CD4-positive, alpha-beta T cell (primary cell): ENCODE measurements around the gene ATAD2B. TPM values are rescaled to one million over a fixed set of nuclear protein-coding genes. Genes with fewer than 3 reads are reported as not detected.

Experiments used
- ATAC-seq: fragments of 200-7000 bp; cut with Tn5 transposase; one replicate; pipeline ENCODE4 v1.10.0; 2022; ENCODE audit warnings: mild to moderate bottlenecking; ENCODE audit not compliant: poor library complexity
- CTCF ChIA-PET: fragments of 350-600 bp; sonication (Branson Sonifier 250); formaldehyde crosslinking; loops from one replicate; lab custom pipeline; 2021; ENCODE audit warnings: antibody characterized with exemption, inconsistent platforms; lab: Charles Lee
- POLR2A ChIA-PET: fragments of 350-600 bp; sonication (Branson Sonifier 250); formaldehyde crosslinking; loops from one replicate; lab custom pipeline; 2021; ENCODE audit warnings: antibody characterized with exemption, inconsistent platforms; lab: Charles Lee
- DNase-seq, 14 experiments: peaks; one replicate each; pipeline ENCODE4 v3.0.0-alpha.2; 2013 to 2020; ENCODE audit warnings: mixed read lengths in 2 of 14
- H3K27ac ChIP-seq, 2 donors: one replicate each; pipeline versions ENCODE4 v1.5.1 to v1.7.0; 2013; ENCODE audit warnings: low read length in 2 of 2, low read depth in 1 of 2, mild to moderate bottlenecking in 1 of 2
- H3K27me3 ChIP-seq, 2 experiments: 1 replicate in 1 of 2; 2 replicates in 1 of 2; pipeline versions ENCODE4 v1.6.1 to v1.7.0; 2013; ENCODE audit warnings: low read length in 2 of 2, control low read depth in 1 of 2, mild to moderate bottlenecking in 1 of 2, moderate library complexity in 1 of 2; ENCODE audit not compliant: insufficient read depth in 2 of 2, control insufficient read depth in 1 of 2
- H3K36me3 ChIP-seq: one replicate; pipeline ENCODE4 v1.6.1; 2013; ENCODE audit warnings: low read length, control low read depth; ENCODE audit not compliant: insufficient read depth
- H3K4me1 ChIP-seq: one replicate; pipeline ENCODE4 v1.6.1; 2013; ENCODE audit warnings: low read length, control low read depth; ENCODE audit not compliant: insufficient read depth
- H3K4me3 ChIP-seq: one replicate; pipeline ENCODE4 v1.5.1; 2013; ENCODE audit warnings: mild to moderate bottlenecking, low read length, moderate library complexity
- H3K9me3 ChIP-seq, 2 experiments: 1 replicate in 1 of 2; 2 replicates in 1 of 2; pipeline versions ENCODE4 v1.6.1 to v1.7.0; 2013; ENCODE audit warnings: low read length in 2 of 2, mild to moderate bottlenecking in 2 of 2, control low read depth in 1 of 2, moderate library complexity in 1 of 2; ENCODE audit not compliant: control insufficient read depth in 1 of 2, insufficient read depth in 1 of 2
- H3K27ac Mint-ChIP-seq: one replicate; pipeline ENCODE4 v1.8.0; 2020; ENCODE audit warnings: mixed read lengths
- H3K27me3 Mint-ChIP-seq: one replicate; pipeline ENCODE4 v1.8.0; 2021; ENCODE audit warnings: mixed read lengths
- H3K36me3 Mint-ChIP-seq: one replicate; pipeline ENCODE4 v1.8.0; 2021; ENCODE audit warnings: low read depth, mixed read lengths
- H3K4me1 Mint-ChIP-seq: one replicate; pipeline ENCODE4 v1.8.0; 2021; ENCODE audit warnings: low read depth, mixed read lengths
- H3K4me3 Mint-ChIP-seq: one replicate; pipeline ENCODE4 v1.8.0; 2020; ENCODE audit warnings: mild to moderate bottlenecking, mixed read lengths
- H3K9me3 Mint-ChIP-seq: one replicate; pipeline ENCODE4 v1.8.0; 2020; ENCODE audit warnings: mixed read lengths
- intact Hi-C, 2 experiments: fragments of 100-400 bp; cut with DNase I in 1 of 2; cut with micrococcal nuclease in 1 of 2; formaldehyde crosslinking; loops; one replicate each; pipeline versions ENCODE4 v1.15.1 to v1.9.0; 2023 to 2025; cut with DNase I, micrococcal nuclease
- total RNA-seq, 174 experiments: library from RNA in 2 of 174; stranded (reverse) in 2 of 174; gene quantifications; one replicate each; pipeline ENCODE4 v1.2.3 and lab custom pipeline; 2021 to 2026
- TF ChIP-seq, protein P1 (sequence below): fragments of 200-600 bp; IDR thresholded peaks from one replicate; pipeline ENCODE4 v1.8.0; 2022; ENCODE audit warnings: antibody characterized with exemption, mild to moderate bottlenecking

ATAD2B gene
- total RNA-seq, 2 experiments from 2014 or later: 30.7 to 35.4 TPM

DNA sequence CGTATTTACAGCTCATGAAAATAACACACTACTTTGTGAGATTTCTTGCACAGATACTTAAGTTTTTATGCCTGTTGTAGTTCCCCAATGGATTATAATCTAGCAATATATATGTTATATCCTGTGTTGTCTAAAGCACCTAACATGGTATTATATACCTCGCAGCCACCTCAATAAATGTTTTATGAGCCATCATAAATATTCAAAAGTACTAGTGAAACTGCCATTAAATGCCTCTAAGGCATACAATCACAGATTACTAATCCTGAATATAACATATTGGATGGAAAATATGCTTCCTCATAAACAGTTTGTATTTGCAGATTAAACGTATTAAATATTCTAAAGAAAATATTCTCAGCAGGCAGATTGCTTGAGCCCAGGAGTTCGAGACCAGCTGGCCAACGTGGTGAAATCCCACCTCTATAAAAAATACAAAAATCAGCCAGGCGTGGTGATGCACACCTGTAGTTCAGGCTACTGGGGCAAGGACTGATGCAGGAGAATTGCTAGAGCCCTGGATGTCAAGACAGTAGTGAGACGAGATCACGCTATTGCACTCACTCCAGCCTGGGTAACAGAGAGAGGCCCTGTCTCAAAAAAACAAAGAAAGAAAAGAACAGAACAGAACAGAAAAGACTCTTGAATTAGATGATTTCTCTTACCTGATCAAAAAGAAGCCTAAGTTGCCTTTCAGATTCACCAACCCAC, 64.1 kb downstream of the ATAD2B start:
- peaks cover 70% of the 10 kb centered on the region for H3K36me3 ChIP-seq
- Mint-ChIP-seq H3K9me3 (no peaks in the 10 kb centered on the region), H3K27ac (no peak overlapping the region), H3K27me3 (no peaks in the 10 kb centered on the region), H3K36me3 (peaks cover 79% of the 10 kb centered on the region), H3K4me1 (no peaks in the 10 kb centered on the region), H3K4me3 (no peak overlapping the region)
- no peak overlapping the region for H3K27ac ChIP-seq
- DNase-seq: no peak
- TF ChIP-seq, protein P1, sequence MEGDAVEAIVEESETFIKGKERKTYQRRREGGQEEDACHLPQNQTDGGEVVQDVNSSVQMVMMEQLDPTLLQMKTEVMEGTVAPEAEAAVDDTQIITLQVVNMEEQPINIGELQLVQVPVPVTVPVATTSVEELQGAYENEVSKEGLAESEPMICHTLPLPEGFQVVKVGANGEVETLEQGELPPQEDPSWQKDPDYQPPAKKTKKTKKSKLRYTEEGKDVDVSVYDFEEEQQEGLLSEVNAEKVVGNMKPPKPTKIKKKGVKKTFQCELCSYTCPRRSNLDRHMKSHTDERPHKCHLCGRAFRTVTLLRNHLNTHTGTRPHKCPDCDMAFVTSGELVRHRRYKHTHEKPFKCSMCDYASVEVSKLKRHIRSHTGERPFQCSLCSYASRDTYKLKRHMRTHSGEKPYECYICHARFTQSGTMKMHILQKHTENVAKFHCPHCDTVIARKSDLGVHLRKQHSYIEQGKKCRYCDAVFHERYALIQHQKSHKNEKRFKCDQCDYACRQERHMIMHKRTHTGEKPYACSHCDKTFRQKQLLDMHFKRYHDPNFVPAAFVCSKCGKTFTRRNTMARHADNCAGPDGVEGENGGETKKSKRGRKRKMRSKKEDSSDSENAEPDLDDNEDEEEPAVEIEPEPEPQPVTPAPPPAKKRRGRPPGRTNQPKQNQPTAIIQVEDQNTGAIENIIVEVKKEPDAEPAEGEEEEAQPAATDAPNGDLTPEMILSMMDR: no peak
- H3K4me3 ChIP-seq: no peak overlapping the region
- H3K4me1 ChIP-seq: no peaks in the 10 kb centered on the region
- intact Hi-C loops: no loop called here
- no peaks in the 10 kb centered on the region for H3K27me3 ChIP-seq
- CTCF ChIA-PET: no interaction called here
- POLR2A ChIA-PET: no interaction called here
- H3K9me3 ChIP-seq: no peaks in the 10 kb centered on the region
- no peak for ATAC-seq

DNA sequence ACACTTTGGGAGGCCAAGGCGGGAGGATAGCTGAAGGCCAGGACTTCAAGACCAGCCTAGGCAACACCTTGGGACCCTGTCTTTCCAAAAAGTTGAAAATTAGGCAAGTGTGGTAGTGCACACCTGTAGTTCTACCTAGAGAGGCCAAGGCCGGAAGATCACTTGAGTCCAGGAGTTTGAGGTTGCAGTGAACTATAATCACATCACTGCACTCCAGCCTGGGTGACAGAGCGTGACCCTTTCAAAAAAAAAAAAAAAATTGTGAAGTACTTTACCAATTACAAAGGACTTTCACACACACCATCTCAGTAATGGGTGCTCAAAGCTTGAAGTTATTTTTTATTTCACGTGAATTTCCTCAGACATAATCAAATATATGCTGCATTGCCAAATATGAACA, 65.0 kb downstream of the ATAD2B start:
- CTCF ChIA-PET: no interaction called here
- Histone ChIP-seq H3K4me1 (no peaks in the 10 kb centered on the region), H3K27me3 (no peaks in the 10 kb centered on the region), H3K27ac (no peak overlapping the region), H3K4me3 (no peak overlapping the region), H3K36me3 (peaks cover 62% of the 10 kb centered on the region), H3K9me3 (no peaks in the 10 kb centered on the region)
- Mint-ChIP-seq H3K4me3 (no peak overlapping the region), H3K4me1 (no peaks in the 10 kb centered on the region), H3K27ac (no peak overlapping the region), H3K27me3 (no peaks in the 10 kb centered on the region), H3K9me3 (no peaks in the 10 kb centered on the region), H3K36me3 (peaks cover 74% of the 10 kb centered on the region)
- intact Hi-C loops: no loop called here
- DNase-seq (no peak), ATAC-seq (no peak)
- TF ChIP-seq, protein P1: no peak
- POLR2A ChIA-PET: no interaction called here

DNA sequence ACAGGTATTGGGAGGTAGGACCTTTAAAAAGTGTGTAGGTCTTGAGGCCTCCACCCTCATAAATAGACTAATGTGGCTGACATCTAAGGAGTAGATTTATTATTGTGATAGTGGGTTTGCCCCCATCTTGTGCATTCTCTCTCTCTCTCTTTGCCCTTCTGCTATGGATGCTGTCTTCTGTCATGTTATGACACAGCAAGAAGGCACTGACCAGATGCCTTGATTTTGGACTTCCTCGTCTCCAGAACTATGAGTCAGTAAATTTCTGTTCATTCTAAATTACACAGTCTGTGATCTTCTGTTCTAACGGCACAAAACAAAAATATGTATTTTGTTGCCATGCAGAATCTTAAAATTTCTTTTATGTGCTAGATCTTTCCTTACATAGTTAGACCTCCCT, 66.9 kb downstream of the ATAD2B start:
- DNase-seq (no peak), ATAC-seq (no peak)
- no peak overlapping the region for H3K27ac Mint-ChIP-seq
- Histone ChIP-seq H3K27me3 (no peaks in the 10 kb centered on the region), H3K27ac (no peak overlapping the region), H3K36me3 (peaks cover 52% of the 10 kb centered on the region), H3K4me3 (no peak overlapping the region), H3K4me1 (no peaks in the 10 kb centered on the region), H3K9me3 (no peaks in the 10 kb centered on the region)
- no peaks in the 10 kb centered on the region for H3K27me3 Mint-ChIP-seq
- ChIA-PET POLR2A (no interaction called here), CTCF (no interaction called here)
- no peaks in the 10 kb centered on the region for H3K9me3 Mint-ChIP-seq
- peaks cover 76% of the 10 kb centered on the region for H3K36me3 Mint-ChIP-seq
- H3K4me3 Mint-ChIP-seq: no peak overlapping the region
- TF ChIP-seq, protein P1: no peak
- intact Hi-C loops: no loop called here
- no peaks in the 10 kb centered on the region for H3K4me1 Mint-ChIP-seq
